ENCODE measurements around the gene KIAA1328. TPM values are rescaled to one million over a fixed set of nuclear protein-coding genes. Genes with fewer than 3 reads are reported as not detected.

Gene KIAA1328
- total RNA-seq, 2 donors from 2014 or later: 14.4 to 22.7 TPM

DNA sequence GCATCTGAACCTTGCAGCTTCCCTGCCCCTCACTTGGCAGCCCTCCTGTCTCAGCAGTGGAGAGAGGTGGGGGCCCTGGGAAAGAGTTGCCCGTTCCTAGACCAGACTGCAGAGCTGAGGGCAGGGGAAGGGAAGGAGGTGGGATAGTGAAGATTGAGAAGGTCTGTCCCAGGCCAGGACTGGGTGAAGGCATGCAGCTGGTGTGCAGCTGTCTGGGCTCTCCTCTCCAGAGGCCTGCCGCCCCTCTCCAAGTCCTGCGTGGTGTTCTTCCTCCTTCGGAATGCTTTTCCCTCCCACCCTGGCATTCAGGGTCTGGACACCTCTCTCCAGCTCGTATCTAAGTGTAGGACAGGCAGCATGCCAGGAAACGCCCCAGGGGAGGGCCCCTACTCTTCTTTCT, 413.2 kb downstream of the KIAA1328 start:
- H3K27ac ChIP-seq: no peak overlapping the region
- ATAC-seq (ENCODE audit: insufficient number of reproducible peaks, low FRiP score, low read depth) (no peak), DNase-seq (ENCODE audit: low spot score) (no peak)
- H3K27me3 ChIP-seq (replicated peaks; ENCODE audit: insufficient read depth): no peaks in the 10 kb centered on the region
- H3K36me3 ChIP-seq: no peaks in the 10 kb centered on the region
- H3K4me1 ChIP-seq (ENCODE audit: control insufficient read depth in 1 of 2, low read depth in 2 of 2): no peaks in the 10 kb centered on the region
- H3K9me3 ChIP-seq: no peaks in the 10 kb centered on the region
- H3K4me3 ChIP-seq: no peak overlapping the region
- TF ChIP-seq, protein P1, sequence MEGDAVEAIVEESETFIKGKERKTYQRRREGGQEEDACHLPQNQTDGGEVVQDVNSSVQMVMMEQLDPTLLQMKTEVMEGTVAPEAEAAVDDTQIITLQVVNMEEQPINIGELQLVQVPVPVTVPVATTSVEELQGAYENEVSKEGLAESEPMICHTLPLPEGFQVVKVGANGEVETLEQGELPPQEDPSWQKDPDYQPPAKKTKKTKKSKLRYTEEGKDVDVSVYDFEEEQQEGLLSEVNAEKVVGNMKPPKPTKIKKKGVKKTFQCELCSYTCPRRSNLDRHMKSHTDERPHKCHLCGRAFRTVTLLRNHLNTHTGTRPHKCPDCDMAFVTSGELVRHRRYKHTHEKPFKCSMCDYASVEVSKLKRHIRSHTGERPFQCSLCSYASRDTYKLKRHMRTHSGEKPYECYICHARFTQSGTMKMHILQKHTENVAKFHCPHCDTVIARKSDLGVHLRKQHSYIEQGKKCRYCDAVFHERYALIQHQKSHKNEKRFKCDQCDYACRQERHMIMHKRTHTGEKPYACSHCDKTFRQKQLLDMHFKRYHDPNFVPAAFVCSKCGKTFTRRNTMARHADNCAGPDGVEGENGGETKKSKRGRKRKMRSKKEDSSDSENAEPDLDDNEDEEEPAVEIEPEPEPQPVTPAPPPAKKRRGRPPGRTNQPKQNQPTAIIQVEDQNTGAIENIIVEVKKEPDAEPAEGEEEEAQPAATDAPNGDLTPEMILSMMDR (IDR thresholded peaks at IDR 0.05): no peak

DNA sequence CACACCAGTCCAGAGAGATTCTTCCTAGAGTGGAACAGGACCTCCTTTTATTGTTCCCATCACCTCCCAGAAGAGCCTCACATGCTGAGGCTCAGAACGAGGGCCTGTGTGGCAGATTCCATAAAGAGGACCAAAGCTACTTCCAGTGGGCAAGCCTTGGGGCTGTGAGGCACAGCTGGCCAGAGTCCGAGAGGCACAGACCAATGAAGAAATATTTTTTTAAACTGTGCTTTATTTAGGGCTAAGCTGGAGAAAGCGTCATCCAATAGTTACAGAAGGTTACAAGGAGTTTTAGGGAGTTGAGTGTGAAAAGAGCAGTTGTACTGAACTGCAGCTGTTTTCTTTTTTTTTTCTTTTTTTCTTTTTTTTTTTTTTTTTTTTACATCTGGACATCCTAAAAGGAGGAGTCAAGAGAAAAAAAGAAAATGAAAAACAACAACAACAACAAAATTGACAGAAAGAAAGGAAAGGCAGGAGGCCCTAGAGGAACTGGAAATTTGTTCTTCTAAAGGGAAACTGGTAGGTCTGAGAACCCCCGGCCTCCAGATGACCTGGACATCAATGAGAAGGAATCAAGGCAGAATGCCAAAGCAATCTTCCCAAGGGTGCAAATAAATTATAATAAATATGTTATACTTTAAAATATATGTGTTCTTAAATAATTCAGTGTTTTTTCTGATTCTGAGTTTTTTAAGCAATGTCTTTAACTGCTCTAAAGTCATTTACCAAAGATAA, 414.1 kb downstream of the KIAA1328 start:
- DNase-seq (ENCODE audit: low spot score) (no peak), ATAC-seq (ENCODE audit: insufficient number of reproducible peaks, low FRiP score, low read depth) (no peak)
- Histone ChIP-seq H3K27me3 (replicated peaks; ENCODE audit: insufficient read depth) (no peaks in the 10 kb centered on the region), H3K9me3 (no peaks in the 10 kb centered on the region), H3K4me1 (ENCODE audit: control insufficient read depth in 1 of 2, low read depth in 2 of 2) (no peaks in the 10 kb centered on the region), H3K36me3 (no peaks in the 10 kb centered on the region), H3K4me3 (no peak overlapping the region), H3K27ac (no peak overlapping the region)
- TF ChIP-seq, protein P1 (IDR thresholded peaks at IDR 0.05): no peak

DNA sequence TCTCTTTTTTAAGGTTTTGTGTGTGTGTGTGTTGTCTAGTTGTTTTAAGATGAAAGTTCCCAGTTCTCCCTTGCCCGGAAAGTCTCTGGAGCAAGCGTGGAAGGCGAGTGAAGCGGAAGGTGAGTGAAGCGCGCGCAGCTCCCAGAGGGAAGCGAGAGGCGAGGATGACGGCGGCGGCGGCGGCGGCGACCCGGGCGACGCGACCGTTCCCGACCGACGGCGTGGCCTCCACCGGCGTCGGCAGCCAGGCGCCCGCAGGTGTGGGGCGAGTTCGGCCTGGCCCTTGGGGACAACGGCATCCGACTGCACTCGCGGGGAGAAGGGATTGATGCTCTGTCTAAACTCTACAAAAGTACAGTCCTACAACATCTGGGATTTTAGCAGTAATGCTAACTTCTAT, 414.8 kb downstream of the KIAA1328 start:
- Histone ChIP-seq H3K4me1 (ENCODE audit: control insufficient read depth in 1 of 2, low read depth in 2 of 2) (no peaks in the 10 kb centered on the region), H3K27ac (no peak overlapping the region), H3K9me3 (no peaks in the 10 kb centered on the region), H3K36me3 (no peaks in the 10 kb centered on the region), H3K27me3 (replicated peaks; ENCODE audit: insufficient read depth) (no peaks in the 10 kb centered on the region), H3K4me3 (no peak overlapping the region)
- DNase-seq (ENCODE audit: low spot score) (no peak), ATAC-seq (ENCODE audit: insufficient number of reproducible peaks, low FRiP score, low read depth) (no peak)
- TF ChIP-seq, protein P1 (IDR thresholded peaks at IDR 0.05): no peak

DNA sequence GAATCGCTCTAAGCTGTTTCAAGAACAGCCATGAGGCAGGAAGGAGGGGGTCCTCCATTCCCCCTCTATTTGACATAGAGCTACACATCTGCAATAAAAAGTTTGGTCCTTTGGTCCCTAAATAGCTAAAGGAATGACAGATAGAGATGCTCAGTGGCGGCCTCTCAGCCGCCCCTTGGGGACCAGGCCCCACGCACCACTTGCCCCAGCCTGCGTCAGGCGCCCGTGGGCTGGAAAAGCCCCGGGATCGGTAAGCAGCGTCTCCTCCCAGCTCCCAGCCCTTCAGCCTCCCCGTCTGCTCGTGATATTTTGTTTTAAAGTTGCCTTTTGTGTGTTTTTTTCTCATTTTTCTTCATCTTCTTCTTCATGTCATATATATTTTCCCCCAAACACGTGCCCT, 415.7 kb downstream of the KIAA1328 start:
- Histone ChIP-seq H3K4me3 (no peak overlapping the region), H3K4me1 (ENCODE audit: control insufficient read depth in 1 of 2, low read depth in 2 of 2) (no peaks in the 10 kb centered on the region), H3K36me3 (no peaks in the 10 kb centered on the region), H3K9me3 (no peaks in the 10 kb centered on the region), H3K27me3 (replicated peaks; ENCODE audit: insufficient read depth) (no peaks in the 10 kb centered on the region), H3K27ac (no peak overlapping the region)
- no peak for DNase-seq (ENCODE audit: low spot score)
- ATAC-seq (ENCODE audit: insufficient number of reproducible peaks, low FRiP score, low read depth): no peak
- TF ChIP-seq, protein P1 (IDR thresholded peaks at IDR 0.05): no peak

DNA sequence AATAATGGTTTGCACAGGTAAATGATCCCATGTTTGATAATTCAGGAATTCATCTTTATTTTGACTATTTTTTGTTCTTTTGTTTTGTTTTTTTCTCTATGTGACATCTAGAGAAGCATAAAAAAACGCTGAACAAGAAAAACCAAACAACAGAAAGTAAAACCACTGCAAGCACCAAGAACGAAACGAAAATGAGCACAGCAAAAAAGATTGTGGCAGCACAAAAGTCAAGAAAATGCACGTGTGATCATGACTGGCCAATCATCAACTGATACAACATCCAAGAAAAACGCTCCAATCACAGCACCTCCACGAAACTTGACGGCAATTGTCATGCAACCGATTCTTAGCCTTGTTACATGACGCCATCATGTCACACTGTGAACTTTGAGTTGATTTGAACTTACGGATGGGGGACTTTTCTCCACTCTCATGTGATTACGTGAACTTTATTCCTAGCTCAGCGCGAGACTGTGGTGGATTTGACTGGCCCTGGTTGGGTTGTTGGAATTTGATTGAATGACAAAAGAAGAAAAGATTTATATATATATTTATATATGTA, 417.9 kb downstream of the KIAA1328 start:
- Histone ChIP-seq H3K36me3 (no peaks in the 10 kb centered on the region), H3K4me1 (ENCODE audit: control insufficient read depth in 1 of 2, low read depth in 2 of 2) (no peaks in the 10 kb centered on the region), H3K4me3 (no peak overlapping the region), H3K27ac (no peak overlapping the region), H3K9me3 (no peaks in the 10 kb centered on the region), H3K27me3 (replicated peaks; ENCODE audit: insufficient read depth) (no peaks in the 10 kb centered on the region)
- TF ChIP-seq, protein P1 (IDR thresholded peaks at IDR 0.05): no peak
- ATAC-seq (ENCODE audit: insufficient number of reproducible peaks, low FRiP score, low read depth) (no peak), DNase-seq (ENCODE audit: low spot score) (no peak)
